ENCODE measurements around the gene MBIP.
A peak's percentile ranks its signal among the peaks of the same experiment; 100 is the strongest.
"Not testable (repeated sequence)": the region's sequence is repeated elsewhere in the genome, so short reads cannot be mapped to it uniquely, and the experiment has no call there.

Gene MBIP

GRCh38 chr14:36320200-36320896 is at the start of gene MBIP:
Gene MBIP, minus strand, starts transcription at chr14:36320637. Its CDS starts 49 bp downstream, at chr14:36320588.
- DNase-seq = peak; percentile 94

GRCh38 chr14:36367985-36368774 is 47.7 kb upstream of the MBIP start:
- DNase-seq = no peak

- no peak for DNase-seq
These were observed 45.3 kb upstream of the MBIP start for GRCh38 chr14:36365766-36366165.

GRCh38 chr14:36363704-36364103 is 43.3 kb upstream of the MBIP start:
- DNase-seq = peak; percentile 26

- DNase-seq = no peak
These were observed 42.2 kb upstream of the MBIP start for GRCh38 chr14:36362648-36363047.

GRCh38 chr14:36361210-36361853 is 40.9 kb upstream of the MBIP start:
- DNase-seq = peak; percentile 75

- peak; percentile 3 for DNase-seq
These were observed 36.4 kb upstream of the MBIP start for GRCh38 chr14:36356862-36357261.

GRCh38 chr14:36346052-36346451 is 25.6 kb upstream of the MBIP start:
- DNase-seq = no peak

GRCh38 chr14:36344211-36344610 is 23.8 kb upstream of the MBIP start:
- no peak for DNase-seq

- DNase-seq = not testable (repeated sequence)
These were observed 21.4 kb upstream of the MBIP start for GRCh38 chr14:36341811-36342210.

GRCh38 chr14:36340276-36340890 is 19.9 kb upstream of the MBIP start:
- DNase-seq = no peak

GRCh38 chr14:36339816-36340215 is 19.4 kb upstream of the MBIP start:
- DNase-seq = peak; percentile 53

- DNase-seq = no peak
These were observed 12.7 kb upstream of the MBIP start for GRCh38 chr14:36333119-36333518.

- DNase-seq = not testable (repeated sequence)
These were observed 7.1 kb upstream of the MBIP start for GRCh38 chr14:36327573-36327972.

GRCh38 chr14:36325853-36326252 is 5.4 kb upstream of the MBIP start:
- DNase-seq = no peak

- no peak for DNase-seq
These were observed 4.5 kb upstream of the MBIP start for GRCh38 chr14:36324897-36325296.

GRCh38 chr14:36320897-36321381 is 502 bp upstream of the MBIP start:
- no peak for DNase-seq

GRCh38 chr14:36319899-36320199 is 588 bp downstream of the MBIP start:
- no peak for DNase-seq

- DNase-seq = no peak
These were observed 2.8 kb downstream of the MBIP start for GRCh38 chr14:36317650-36318049.

- DNase-seq = no peak
These were observed 4.3 kb downstream of the MBIP start for GRCh38 chr14:36316131-36316530.

GRCh38 chr14:36315159-36315853 is 5.1 kb downstream of the MBIP start:
- peak; percentile 41 for DNase-seq

- DNase-seq = peak; percentile 5
These were observed 6.5 kb downstream of the MBIP start for GRCh38 chr14:36313898-36314297.

GRCh38 chr14:36313206-36313605 is 7.2 kb downstream of the MBIP start:
- DNase-seq = no peak
